ENCODE results near the gene OR2H1.

DNA sequence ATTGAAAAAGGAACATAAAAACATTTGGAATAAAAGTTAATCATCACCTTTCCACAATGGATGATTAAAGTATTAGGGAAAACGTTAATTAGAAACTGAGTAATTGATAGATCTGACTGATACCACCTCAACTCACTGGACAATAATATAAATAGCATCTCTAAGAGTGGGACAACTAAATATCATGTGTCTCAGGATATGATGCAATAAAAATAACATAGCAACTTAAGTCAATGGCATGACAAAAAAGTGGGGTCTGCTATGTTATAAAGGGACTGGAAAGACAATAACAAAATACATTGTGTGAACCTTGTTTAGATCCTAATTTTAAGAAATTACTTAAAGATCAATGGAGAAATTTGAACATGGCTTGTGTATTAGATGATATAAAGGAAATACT is 31.9 kb upstream of the OR2H1 start:
- no peak for TF ChIP-seq POLR2A (IDR thresholded peaks at IDR 0.05)
- TF ChIP-seq, protein P1, sequence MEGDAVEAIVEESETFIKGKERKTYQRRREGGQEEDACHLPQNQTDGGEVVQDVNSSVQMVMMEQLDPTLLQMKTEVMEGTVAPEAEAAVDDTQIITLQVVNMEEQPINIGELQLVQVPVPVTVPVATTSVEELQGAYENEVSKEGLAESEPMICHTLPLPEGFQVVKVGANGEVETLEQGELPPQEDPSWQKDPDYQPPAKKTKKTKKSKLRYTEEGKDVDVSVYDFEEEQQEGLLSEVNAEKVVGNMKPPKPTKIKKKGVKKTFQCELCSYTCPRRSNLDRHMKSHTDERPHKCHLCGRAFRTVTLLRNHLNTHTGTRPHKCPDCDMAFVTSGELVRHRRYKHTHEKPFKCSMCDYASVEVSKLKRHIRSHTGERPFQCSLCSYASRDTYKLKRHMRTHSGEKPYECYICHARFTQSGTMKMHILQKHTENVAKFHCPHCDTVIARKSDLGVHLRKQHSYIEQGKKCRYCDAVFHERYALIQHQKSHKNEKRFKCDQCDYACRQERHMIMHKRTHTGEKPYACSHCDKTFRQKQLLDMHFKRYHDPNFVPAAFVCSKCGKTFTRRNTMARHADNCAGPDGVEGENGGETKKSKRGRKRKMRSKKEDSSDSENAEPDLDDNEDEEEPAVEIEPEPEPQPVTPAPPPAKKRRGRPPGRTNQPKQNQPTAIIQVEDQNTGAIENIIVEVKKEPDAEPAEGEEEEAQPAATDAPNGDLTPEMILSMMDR (IDR thresholded peaks at IDR 0.05): no peak

All from testis (tissue), 2 donors.